Smooth muscle cell (in vitro differentiated cells): Measurements from ENCODE around the gene FBXO38. TPM values are rescaled to one million over a fixed set of nuclear protein-coding genes. Genes with fewer than 3 reads are reported as not detected.

Experiments used
- DNase-seq: peaks from one replicate; lab custom pipeline; 2025; ENCODE audit not compliant: unreplicated experiment; lab: John Stamatoyannopoulos, UW
- H2AFZ ChIP-seq: fragments of 200-600 bp; sonication (generic); 2 replicates; pipeline ENCODE4 v1.6.0; 2016; ENCODE audit warnings: antibody characterized with exemption, low read depth, mild to moderate bottlenecking
- H3F3A ChIP-seq: fragments of 200-600 bp; sonication (generic); 2 replicates; pipeline ENCODE4 v1.6.0; 2017; ENCODE audit warnings: antibody characterized with exemption, low read depth
- H3K27ac ChIP-seq: fragments of 200-600 bp; sonication (generic); 2 replicates; pipeline ENCODE4 v1.5.1; 2016; ENCODE audit warnings: low read depth, mild to moderate bottlenecking
- H3K27me3 ChIP-seq: fragments of 200-600 bp; sonication (generic); 2 replicates; pipeline ENCODE4 v1.6.1; 2016; ENCODE audit warnings: low read depth, mild to moderate bottlenecking
- H3K36me3 ChIP-seq: fragments of 200-600 bp; sonication (generic); 2 replicates; pipeline ENCODE4 v1.5.1; 2016; ENCODE audit warnings: low read depth
- H3K4me1 ChIP-seq: fragments of 200-600 bp; sonication (generic); 2 replicates; pipeline ENCODE4 v1.5.1; 2016; ENCODE audit warnings: low read depth
- H3K4me2 ChIP-seq: fragments of 200-600 bp; sonication (generic); 2 replicates; pipeline ENCODE4 v1.6.0; 2016; ENCODE audit warnings: mild to moderate bottlenecking
- H3K4me3 ChIP-seq: fragments of 200-600 bp; sonication (generic); 2 replicates; pipeline ENCODE4 v1.5.1; 2016; ENCODE audit warnings: mild to moderate bottlenecking
- H3K79me2 ChIP-seq: fragments of 200-600 bp; sonication (generic); 2 replicates; pipeline ENCODE4 v1.6.0; 2016; ENCODE audit warnings: low read depth, mild to moderate bottlenecking
- H3K9ac ChIP-seq: fragments of 200-600 bp; sonication (generic); 2 replicates; pipeline ENCODE4 v1.6.0; 2016; ENCODE audit warnings: low read depth
- H3K9me3 ChIP-seq: fragments of 200-600 bp; sonication (generic); replicated peaks from 2 replicates; pipeline ENCODE4 v1.5.1; 2016; ENCODE audit warnings: low read depth
- H4K20me1 ChIP-seq: fragments of 200-600 bp; sonication (generic); 2 replicates; pipeline ENCODE4 v1.6.0; 2016; ENCODE audit warnings: low read depth
- CTCF ChIP-seq: fragments of 200-600 bp; sonication (generic); IDR thresholded peaks from 2 replicates; pipeline ENCODE4 v1.5.1; 2017; ENCODE audit warnings: borderline replicate concordance, mild to moderate bottlenecking, antibody characterized with exemption; ENCODE audit not compliant: insufficient read depth, poor library complexity, severe bottlenecking
- WGBS: methylation state at CpG from one replicate; pipeline ENCODE4 v1.1.7; 2016; ENCODE audit warnings: low lambda C conversion rate; 5-methylcytosine and 5-hydroxymethylcytosine counted together
- polyA plus RNA-seq: library from polyadenylated mRNA; unstranded; fragments of >200 nt; fragmentation: Nextera tagmentation; extraction: Ambion mirVana; gene quantifications from 2 replicates; pipeline ENCODE4 v1.2.1, GENCODE V29; 2016
- total RNA-seq: library from RNA; depleted of rRNA; stranded (reverse); fragments of >200 nt; gene quantifications from 2 replicates; pipeline ENCODE4 v1.2.3, GENCODE V29; 2014

Gene FBXO38
- total and polyA plus RNA-seq, 2 experiments from 2014 or later = 24.4 to 44.5 TPM

- no peak for DNase-seq
- Histone ChIP-seq H3K79me2 (no peaks in the 10 kb centered on the region), H3K36me3 (no peaks in the 10 kb centered on the region), H2AFZ (no peak overlapping the region), H3K4me1 (no peaks in the 10 kb centered on the region), H3K4me2 (no peak overlapping the region), H3K27me3 (no peaks in the 10 kb centered on the region), H3K27ac (no peak overlapping the region), H3K4me3 (no peak overlapping the region), H3K9ac (no peak overlapping the region), H3F3A (no peaks in the 10 kb centered on the region), H3K9me3 (no peaks in the 10 kb centered on the region), H4K20me1 (no peaks in the 10 kb centered on the region)
- 92% methylated on average over 1 of the region's 1 CpG for WGBS
- TF ChIP-seq CTCF = no peak
Measured at GRCh38 chr5:148352696-148353095, 31.1 kb upstream of the FBXO38 start.

GRCh38 chr5:148353634-148354033 is 30.1 kb upstream of the FBXO38 start:
- H3K79me2 ChIP-seq = no peaks in the 10 kb centered on the region
- H3K27ac ChIP-seq = no peak overlapping the region
- no peaks in the 10 kb centered on the region for H3K36me3 ChIP-seq
- H4K20me1 ChIP-seq = no peaks in the 10 kb centered on the region
- 87% methylated on average over 2 of the region's 2 CpGs for WGBS
- H3K4me1 ChIP-seq = no peaks in the 10 kb centered on the region
- no peaks in the 10 kb centered on the region for H3K9me3 ChIP-seq
- H3F3A ChIP-seq = no peaks in the 10 kb centered on the region
- TF ChIP-seq CTCF = no peak
- H3K27me3 ChIP-seq = no peaks in the 10 kb centered on the region
- no peak overlapping the region for H3K4me3 ChIP-seq
- H3K9ac ChIP-seq = no peak overlapping the region
- no peak overlapping the region for H3K4me2 ChIP-seq
- no peak for DNase-seq
- H2AFZ ChIP-seq = no peak overlapping the region

GRCh38 chr5:148364343-148364742 is 19.4 kb upstream of the FBXO38 start:
- Histone ChIP-seq H3K79me2 (no peaks in the 10 kb centered on the region), H3K4me2 (no peak overlapping the region), H3F3A (no peaks in the 10 kb centered on the region), H3K4me3 (no peak overlapping the region), H3K36me3 (peaks cover 7% of the 10 kb centered on the region), H3K9me3 (no peaks in the 10 kb centered on the region), H4K20me1 (no peaks in the 10 kb centered on the region), H2AFZ (no peak overlapping the region), H3K27me3 (peaks cover 9% of the 10 kb centered on the region), H3K27ac (no peak overlapping the region), H3K9ac (no peak overlapping the region), H3K4me1 (no peaks in the 10 kb centered on the region)
- no peak for TF ChIP-seq CTCF
- no peak for DNase-seq

- Histone ChIP-seq H3K4me3 (no peak overlapping the region), H3K79me2 (no peaks in the 10 kb centered on the region), H3K4me1 (no peaks in the 10 kb centered on the region), H3K27me3 (peaks cover 9% of the 10 kb centered on the region), H3K9me3 (no peaks in the 10 kb centered on the region), H3K27ac (no peak overlapping the region), H3K4me2 (no peak overlapping the region), H3F3A (no peaks in the 10 kb centered on the region), H3K9ac (no peak overlapping the region), H3K36me3 (peaks cover 7% of the 10 kb centered on the region), H2AFZ (no peak overlapping the region), H4K20me1 (no peaks in the 10 kb centered on the region)
- no peak for TF ChIP-seq CTCF
- DNase-seq = no peak
Measured at GRCh38 chr5:148368299-148368698, 15.5 kb upstream of the FBXO38 start.
